GM18507 (cell line): Measurements from ENCODE around the gene HYI.

Source experiments
- DNase-seq: peaks from one replicate; pipeline ENCODE4 v3.0.0; 2011; ENCODE audit warnings: low read depth; ENCODE audit not compliant: insufficient read length; ENCODE audit errors: extremely low spot score
- FAIRE-seq: peaks from 2 replicates; lab custom pipeline; 2011; peaks lifted over from hg19 to GRCh38; lab: Jason Lieb, UNC

HYI gene

GRCh38 chr1:43435146-43436145 is 18.3 kb downstream of the HYI start:
- no peak for FAIRE-seq
- no peak for DNase-seq

GRCh38 chr1:43434256-43434655 is 19.5 kb downstream of the HYI start:
- FAIRE-seq (no peak), DNase-seq (no peak)

- no peak for DNase-seq
Measured at GRCh38 chr1:43432907-43433306, 20.8 kb downstream of the HYI start.

GRCh38 chr1:43432171-43432860 is 21.4 kb downstream of the HYI start:
- FAIRE-seq (no peak), DNase-seq (no peak)

More at GRCh38 chr1:43432907-43433306, 20.8 kb downstream of the HYI start:
- FAIRE-seq: no peak

- DNase-seq (no peak), FAIRE-seq (no peak)
Measured at GRCh38 chr1:43431676-43432075, 22.1 kb downstream of the HYI start.

GRCh38 chr1:43430831-43431230 is 22.9 kb downstream of the HYI start:
- DNase-seq (no peak), FAIRE-seq (no peak)

GRCh38 chr1:43427941-43428340 is 25.8 kb downstream of the HYI start:
- FAIRE-seq (no peak), DNase-seq (no peak)

GRCh38 chr1:43427524-43427923 is 26.2 kb downstream of the HYI start:
- FAIRE-seq (no peak), DNase-seq (no peak)

- DNase-seq (no peak), FAIRE-seq (no peak)
Measured at GRCh38 chr1:43426221-43426620, 27.5 kb downstream of the HYI start.

- no peak for DNase-seq
- no peak for FAIRE-seq
Measured at GRCh38 chr1:43425045-43425444, 28.7 kb downstream of the HYI start.

GRCh38 chr1:43423672-43424550 is 29.8 kb downstream of the HYI start:
- DNase-seq (no peak), FAIRE-seq (no peak)

- no peak for FAIRE-seq
Measured at GRCh38 chr1:43422995-43423671, 30.6 kb downstream of the HYI start.

GRCh38 chr1:43421976-43422750 is 31.6 kb downstream of the HYI start:
- FAIRE-seq: no peak

More at GRCh38 chr1:43422995-43423671, 30.6 kb downstream of the HYI start:
- no peak for DNase-seq

GRCh38 chr1:43421396-43421795 is 32.3 kb downstream of the HYI start:
- FAIRE-seq (no peak), DNase-seq (no peak)

More at GRCh38 chr1:43421976-43422750, 31.6 kb downstream of the HYI start:
- DNase-seq: no peak

GRCh38 chr1:43420874-43421273 is 32.9 kb downstream of the HYI start:
- no peak for FAIRE-seq
- DNase-seq: no peak

- DNase-seq (no peak), FAIRE-seq (no peak)
Measured at GRCh38 chr1:43419627-43420425, 33.9 kb downstream of the HYI start.

GRCh38 chr1:43418858-43419257 is 34.9 kb downstream of the HYI start:
- FAIRE-seq (no peak), DNase-seq (no peak)

GRCh38 chr1:43415901-43416300 is 37.8 kb downstream of the HYI start:
- FAIRE-seq (no peak), DNase-seq (no peak)
